Measurements from ENCODE around the gene MIDN. TPM values are rescaled to one million over a fixed set of nuclear protein-coding genes. Genes with fewer than 3 reads are reported as not detected.

MIDN gene
- total and polyA plus RNA-seq, 2 donors (not counting 1 experiment from before 2014, with no cell fraction given), result 12.0 to 18.8 TPM

- H3K27ac ChIP-seq (ENCODE audit: insufficient read depth, low read length), result no peak overlapping the region
- peaks cover 7% of the 10 kb centered on the region for H3K4me1 ChIP-seq (ENCODE audit: control insufficient read depth, extremely low read depth, insufficient read depth, low read length)
- peaks cover 17% of the 10 kb centered on the region for H3K36me3 ChIP-seq (ENCODE audit: control insufficient read depth, insufficient read depth, low read length)
- H4K20me1 ChIP-seq (ENCODE audit: control insufficient read depth, extremely low read depth, insufficient read depth, low read length), result no peaks in the 10 kb centered on the region
- H2AFZ ChIP-seq (ENCODE audit: low read length), result no peak overlapping the region
- no peaks in the 10 kb centered on the region for H3K9me3 ChIP-seq (ENCODE audit: control insufficient read depth, insufficient read depth, low read depth, low read length)
- no peak for DNase-seq (ENCODE audit: low read depth in 2 of 2)
- TF ChIP-seq CTCF (conservative IDR thresholded peaks at IDR 0.05 in 1 of 2, IDR thresholded peaks at IDR 0.05 in 1 of 2; ENCODE audit: low read depth in 1 of 2, low read length in 2 of 2) (no peak), EZH2 (IDR thresholded peaks at IDR 0.05; ENCODE audit: low read length, missing control alignments) (no peak)
- H3K4me3 ChIP-seq (replicated peaks in 1 of 4; ENCODE audit: control extremely low read depth in 1 of 4, insufficient read depth in 1 of 4, low read depth in 3 of 4, low read length in 4 of 4), result no peak overlapping the region
- H3K4me2 ChIP-seq (ENCODE audit: extremely low read depth, insufficient read depth, low read length), result no peak overlapping the region
- no peak overlapping the region for H3K9ac ChIP-seq (ENCODE audit: insufficient read depth, low read length)
- H3K27me3 ChIP-seq (ENCODE audit: control insufficient read depth, insufficient read depth, low read length), result peaks cover 14% of the 10 kb centered on the region
- H3K79me2 ChIP-seq (ENCODE audit: control insufficient read depth, insufficient read depth, low read length), result peaks cover 10% of the 10 kb centered on the region
Observed at GRCh38 chr19:1280636-1281568, 32.5 kb downstream of the MIDN start.

- Histone ChIP-seq H2AFZ (ENCODE audit: low read length) (no peak overlapping the region), H3K4me2 (ENCODE audit: extremely low read depth, insufficient read depth, low read length) (no peak overlapping the region), H3K27me3 (ENCODE audit: control insufficient read depth, insufficient read depth, low read length) (peaks cover 20% of the 10 kb centered on the region), H3K9me3 (ENCODE audit: control insufficient read depth, insufficient read depth, low read depth, low read length) (no peaks in the 10 kb centered on the region), H3K4me1 (ENCODE audit: control insufficient read depth, extremely low read depth, insufficient read depth, low read length) (no peaks in the 10 kb centered on the region), H3K4me3 (replicated peaks in 1 of 4; ENCODE audit: control extremely low read depth in 1 of 4, insufficient read depth in 1 of 4, low read depth in 3 of 4, low read length in 4 of 4) (no peak overlapping the region), H3K27ac (ENCODE audit: insufficient read depth, low read length) (no peak overlapping the region), H3K9ac (ENCODE audit: insufficient read depth, low read length) (no peak overlapping the region), H3K36me3 (ENCODE audit: control insufficient read depth, insufficient read depth, low read length) (peaks cover 17% of the 10 kb centered on the region), H4K20me1 (ENCODE audit: control insufficient read depth, extremely low read depth, insufficient read depth, low read length) (no peaks in the 10 kb centered on the region), H3K79me2 (ENCODE audit: control insufficient read depth, insufficient read depth, low read length) (peaks cover 5% of the 10 kb centered on the region)
- no peak for DNase-seq (ENCODE audit: low read depth in 2 of 2)
- TF ChIP-seq EZH2 (IDR thresholded peaks at IDR 0.05; ENCODE audit: low read length, missing control alignments) (no peak), CTCF (conservative IDR thresholded peaks at IDR 0.05 in 1 of 2, IDR thresholded peaks at IDR 0.05 in 1 of 2; ENCODE audit: low read depth in 1 of 2, low read length in 2 of 2) (no peak)
Observed at GRCh38 chr19:1281569-1282287, 33.3 kb downstream of the MIDN start.

- H3K4me2 ChIP-seq (ENCODE audit: extremely low read depth, insufficient read depth, low read length), result no peak overlapping the region
- DNase-seq (ENCODE audit: low read depth in 2 of 2), result no peak
- no peak for TF ChIP-seq CTCF (conservative IDR thresholded peaks at IDR 0.05 in 1 of 2, IDR thresholded peaks at IDR 0.05 in 1 of 2; ENCODE audit: low read depth in 1 of 2, low read length in 2 of 2)
- TF ChIP-seq EZH2 (IDR thresholded peaks at IDR 0.05; ENCODE audit: low read length, missing control alignments), result no peak
- no peaks in the 10 kb centered on the region for H4K20me1 ChIP-seq (ENCODE audit: control insufficient read depth, extremely low read depth, insufficient read depth, low read length)
- no peaks in the 10 kb centered on the region for H3K4me1 ChIP-seq (ENCODE audit: control insufficient read depth, extremely low read depth, insufficient read depth, low read length)
- H2AFZ ChIP-seq (ENCODE audit: low read length), result no peak overlapping the region
- H3K9me3 ChIP-seq (ENCODE audit: control insufficient read depth, insufficient read depth, low read depth, low read length), result no peaks in the 10 kb centered on the region
- H3K27ac ChIP-seq (ENCODE audit: insufficient read depth, low read length), result no peak overlapping the region
- no peak overlapping the region for H3K9ac ChIP-seq (ENCODE audit: insufficient read depth, low read length)
- peaks cover 27% of the 10 kb centered on the region for H3K27me3 ChIP-seq (ENCODE audit: control insufficient read depth, insufficient read depth, low read length)
- H3K4me3 ChIP-seq (replicated peaks in 1 of 4; ENCODE audit: control extremely low read depth in 1 of 4, insufficient read depth in 1 of 4, low read depth in 3 of 4, low read length in 4 of 4), result no peak overlapping the region
- H3K36me3 ChIP-seq (ENCODE audit: control insufficient read depth, insufficient read depth, low read length), result peaks cover 12% of the 10 kb centered on the region
- no peaks in the 10 kb centered on the region for H3K79me2 ChIP-seq (ENCODE audit: control insufficient read depth, insufficient read depth, low read length)
Observed at GRCh38 chr19:1282588-1283206, 34.3 kb downstream of the MIDN start.
